Heart left ventricle (tissue), 13 donors: ENCODE results near the gene CCIN.

Experiments used
- POLR2A ChIP-seq, 2 donors: fragments of 450-650 bp; IDR thresholded peaks; one replicate each; pipeline ENCODE4 v1.6.1; 2017; ENCODE audit warnings: antibody characterized with exemption in 2 of 2, mild to moderate bottlenecking in 2 of 2, moderate library complexity in 2 of 2
- TF ChIP-seq, protein P1 (sequence below), 12 donors: fragments of 200-600 bp; sonication (generic) in 4 of 12; IDR thresholded peaks; one replicate each; pipeline versions ENCODE4 v1.5.0 to v1.8.0; 2018 to 2022; ENCODE audit warnings: antibody characterized with exemption in 12 of 12, mild to moderate bottlenecking in 5 of 12
- donor health status: ischemic (EF 13 %, LVEDD 7.1; RV severe dilation, severe dysfunction).
- donor health status: DM: no; HTN: yes; CAD: no.
- donor health status: DM: no; HTN: no; CAD: no.
- donor health status: ischemic (EF 25% LVEDD 6.9; RV normal size, moderate dysfunction).
- donor health status: ischemic (EF 25% LVEDD 5.7; RV mildly dilated, moderate dysfunction).
- donor health status: ischemic (EF 35%, LVEDD 5.7; RV mildly dilated, moderate dysfunction).
- donor health status: nonischemic (EF 11% LVEDD 7.7; RV severe dilation, severe dysfunction).
- donor health status: DM: yes; HTN: yes; CAD: no.
- donor health status: PGD.
- donor health status: ischemic (EF 29% LVEDD 5.4; RV normal size, mild dysfunction).
- donor health status: nonischemic (EF 23%, LVEDD 6.1; RV moderate dilation, normal function).

- TF ChIP-seq, protein P1, sequence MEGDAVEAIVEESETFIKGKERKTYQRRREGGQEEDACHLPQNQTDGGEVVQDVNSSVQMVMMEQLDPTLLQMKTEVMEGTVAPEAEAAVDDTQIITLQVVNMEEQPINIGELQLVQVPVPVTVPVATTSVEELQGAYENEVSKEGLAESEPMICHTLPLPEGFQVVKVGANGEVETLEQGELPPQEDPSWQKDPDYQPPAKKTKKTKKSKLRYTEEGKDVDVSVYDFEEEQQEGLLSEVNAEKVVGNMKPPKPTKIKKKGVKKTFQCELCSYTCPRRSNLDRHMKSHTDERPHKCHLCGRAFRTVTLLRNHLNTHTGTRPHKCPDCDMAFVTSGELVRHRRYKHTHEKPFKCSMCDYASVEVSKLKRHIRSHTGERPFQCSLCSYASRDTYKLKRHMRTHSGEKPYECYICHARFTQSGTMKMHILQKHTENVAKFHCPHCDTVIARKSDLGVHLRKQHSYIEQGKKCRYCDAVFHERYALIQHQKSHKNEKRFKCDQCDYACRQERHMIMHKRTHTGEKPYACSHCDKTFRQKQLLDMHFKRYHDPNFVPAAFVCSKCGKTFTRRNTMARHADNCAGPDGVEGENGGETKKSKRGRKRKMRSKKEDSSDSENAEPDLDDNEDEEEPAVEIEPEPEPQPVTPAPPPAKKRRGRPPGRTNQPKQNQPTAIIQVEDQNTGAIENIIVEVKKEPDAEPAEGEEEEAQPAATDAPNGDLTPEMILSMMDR (IDR thresholded peaks at IDR 0.05) = no peak
- TF ChIP-seq POLR2A (IDR thresholded peaks at IDR 0.05) = no peak
These were observed 27.4 kb upstream of the CCIN start for GRCh38 chr9:36141761-36142160.
